ENCODE measurements around the gene MARS1. TPM values are rescaled to one million over a fixed set of nuclear protein-coding genes. Genes with fewer than 3 reads are reported as not detected.
"Not testable (repeated sequence)": the region's sequence is repeated elsewhere in the genome, so short reads cannot be mapped to it uniquely, and the experiment has no call there.

MARS1 gene
- 171 and 179 TPM in 2 replicates for total RNA-seq

DNA sequence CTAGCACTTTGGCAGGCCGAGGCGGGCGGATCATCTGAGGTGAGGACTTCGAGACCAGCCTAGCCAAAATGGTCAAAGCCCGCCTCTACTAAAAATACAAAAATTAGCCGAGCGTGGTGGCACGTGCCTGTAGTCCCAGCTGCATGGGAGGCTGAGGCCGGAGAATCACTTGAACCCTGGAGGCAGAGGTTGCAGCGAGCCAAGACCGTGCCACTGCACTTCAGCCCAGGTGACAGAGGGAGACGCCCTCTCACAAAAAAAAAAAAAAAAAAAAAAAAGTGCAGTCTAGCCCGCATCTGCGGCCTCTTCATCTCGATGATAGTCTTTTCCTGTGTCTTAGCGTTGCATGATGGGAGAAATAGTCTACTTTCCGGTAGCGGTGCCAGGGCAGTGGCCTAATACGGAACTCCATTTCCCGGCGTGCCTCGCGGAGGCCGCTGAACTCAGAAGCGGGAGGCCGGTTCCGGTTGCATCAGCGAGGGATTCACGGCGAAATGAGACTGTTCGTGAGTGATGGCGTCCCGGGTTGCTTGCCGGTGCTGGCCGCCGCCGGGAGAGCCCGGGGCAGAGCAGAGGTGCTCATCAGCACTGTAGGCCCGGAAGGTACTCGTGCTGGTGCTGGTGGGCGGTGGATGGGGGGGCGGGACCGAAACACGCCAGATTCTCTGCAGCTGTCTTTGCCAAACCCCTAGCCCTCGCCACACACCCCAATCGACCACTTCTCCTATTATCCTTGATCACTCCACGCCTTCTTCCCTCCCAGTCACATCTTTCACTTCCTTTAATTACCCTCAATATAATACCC lies at the start of gene MARS1:
Gene MARS1, plus strand, starts transcription at position 472 of the 805 bp plus-strand sequence. Its CDS starts 23 bp downstream, at position 495.
- peak; percentile 78 for DNase-seq (ENCODE audit: low read depth, low spot score)

DNA sequence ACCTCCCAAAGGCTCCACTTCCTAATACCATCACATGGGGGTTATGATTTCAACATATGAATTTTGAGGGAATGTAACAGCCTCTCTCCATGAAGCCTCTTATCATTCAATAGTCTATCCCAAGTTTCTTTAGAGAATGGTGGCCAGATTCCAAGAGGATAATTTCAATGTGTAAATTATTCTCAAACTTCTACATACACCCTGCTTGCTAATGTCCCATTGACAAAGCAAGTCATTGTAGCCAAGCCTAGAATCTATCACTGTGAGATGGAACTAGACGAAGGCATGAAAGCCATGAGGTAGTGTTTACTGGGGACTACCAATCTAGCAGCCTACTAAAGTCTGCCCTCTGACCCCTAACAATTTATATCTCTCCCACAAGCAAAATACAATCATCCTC lies 49.5 kb upstream of the MARS1 start:
- DNase-seq (ENCODE audit: low read depth, low spot score) = no peak

DNA sequence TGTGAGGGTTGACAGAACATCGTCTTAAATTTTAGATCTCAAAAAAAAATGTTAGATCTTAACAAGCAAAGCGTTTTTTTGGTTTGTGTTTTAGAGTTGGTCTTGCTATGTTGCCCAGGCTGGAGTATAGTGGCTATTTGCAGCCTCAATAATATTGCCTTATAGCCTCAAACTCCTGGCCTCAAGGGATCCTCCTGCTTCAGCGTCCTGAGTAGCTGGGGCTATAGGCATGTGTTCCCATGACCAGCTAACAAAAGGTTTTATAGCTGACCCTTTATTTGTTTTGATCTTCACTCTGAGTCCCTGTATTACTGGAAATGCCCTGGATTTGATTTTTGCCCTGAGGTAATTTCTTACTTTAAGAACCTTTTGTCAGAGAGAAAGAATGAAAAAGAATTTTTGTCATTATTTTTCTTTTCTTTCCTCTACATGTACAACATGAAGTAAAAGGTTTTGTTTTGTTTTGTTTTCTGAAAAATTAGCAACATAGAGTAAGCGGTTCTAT lies 48.1 kb upstream of the MARS1 start:
- DNase-seq (ENCODE audit: low read depth, low spot score) = no peak

DNA sequence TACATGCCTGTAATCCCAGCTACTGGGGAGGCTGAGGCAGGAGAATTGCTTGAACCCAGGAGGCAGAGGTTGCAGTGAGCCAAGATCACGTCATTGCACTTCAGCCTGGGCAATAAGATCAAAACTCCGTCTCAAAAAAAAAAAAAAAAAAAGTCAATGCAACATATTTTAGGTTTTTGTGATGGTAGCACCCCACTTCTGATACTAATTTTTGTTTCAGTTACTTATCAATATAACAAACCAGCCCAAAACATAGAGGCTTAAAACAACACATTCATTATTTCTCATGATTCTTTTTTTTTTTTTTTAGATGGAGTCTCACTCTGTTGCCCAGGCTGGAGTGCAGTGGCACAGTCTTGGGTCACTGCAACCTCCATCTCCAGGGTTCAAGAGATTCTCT lies 46.5 kb upstream of the MARS1 start:
- DNase-seq (ENCODE audit: low read depth, low spot score) = not testable (repeated sequence)

DNA sequence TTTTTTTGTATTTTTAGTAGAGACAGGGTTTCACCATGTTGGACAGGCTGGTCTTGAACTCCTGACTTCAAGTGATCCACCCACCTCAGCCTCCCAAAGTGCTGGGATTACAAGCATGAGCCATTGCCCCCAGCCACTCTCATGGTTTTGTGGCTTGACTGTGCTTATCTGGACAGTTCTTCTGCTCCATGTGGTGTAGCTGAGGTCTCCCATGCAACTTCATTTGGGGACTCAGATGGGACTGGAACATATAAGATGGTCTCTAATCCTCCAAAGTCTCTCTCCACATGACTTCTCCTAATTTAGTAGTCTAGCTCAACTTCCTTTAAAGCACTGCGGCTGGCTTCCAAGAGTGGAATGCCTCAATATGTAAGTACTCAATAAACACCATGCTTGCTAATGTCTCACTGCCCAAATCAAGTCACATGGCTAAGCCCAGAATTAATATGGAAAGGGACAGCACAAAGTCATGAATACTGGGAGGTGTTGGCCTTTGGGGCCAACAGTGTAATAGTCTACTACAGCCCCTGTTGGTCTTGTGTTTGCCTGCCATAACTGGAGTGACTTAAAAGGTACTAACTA lies 45.9 kb upstream of the MARS1 start:
- DNase-seq (ENCODE audit: low read depth, low spot score) = no peak

DNA sequence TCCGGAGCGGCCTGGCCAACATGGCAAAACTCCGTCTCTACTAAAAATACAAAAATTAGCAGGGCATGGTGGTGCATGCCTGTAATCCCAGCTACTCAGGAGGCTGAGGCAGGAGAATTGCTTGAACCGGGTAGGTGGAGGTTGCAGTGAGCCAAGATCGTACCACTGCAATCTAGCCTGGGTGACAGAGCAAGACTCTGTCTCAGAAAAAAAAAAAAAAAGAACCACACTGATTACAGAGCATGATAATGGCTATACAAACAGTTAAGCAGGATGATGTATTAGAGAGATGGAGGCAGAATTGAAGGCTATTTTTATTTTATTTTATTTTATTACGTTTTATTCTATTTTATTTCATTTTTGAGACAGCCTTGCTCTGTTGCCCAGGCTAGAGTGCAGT lies 43.5 kb upstream of the MARS1 start:
- DNase-seq (ENCODE audit: low read depth, low spot score) = not testable (repeated sequence)

DNA sequence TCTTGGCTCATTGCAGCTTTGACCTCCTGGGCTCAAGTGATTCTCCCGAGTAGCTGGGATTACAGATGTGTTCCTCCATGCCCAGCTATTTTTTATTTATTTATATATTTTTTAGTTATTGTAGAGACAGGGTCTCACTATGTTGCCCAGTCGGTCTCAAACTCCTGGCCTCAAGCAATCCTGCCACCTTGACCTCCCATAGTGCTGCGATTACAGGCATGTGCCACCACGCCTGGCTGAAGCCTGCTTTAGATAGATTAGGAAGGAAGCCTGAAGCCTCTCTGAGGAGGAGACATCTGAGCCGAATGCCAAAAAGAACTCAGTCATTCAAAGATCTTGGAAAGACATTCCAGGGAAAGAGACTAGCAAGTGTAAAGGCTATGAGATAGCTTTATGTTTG lies 43.1 kb upstream of the MARS1 start:
- DNase-seq (ENCODE audit: low read depth, low spot score) = no peak

DNA sequence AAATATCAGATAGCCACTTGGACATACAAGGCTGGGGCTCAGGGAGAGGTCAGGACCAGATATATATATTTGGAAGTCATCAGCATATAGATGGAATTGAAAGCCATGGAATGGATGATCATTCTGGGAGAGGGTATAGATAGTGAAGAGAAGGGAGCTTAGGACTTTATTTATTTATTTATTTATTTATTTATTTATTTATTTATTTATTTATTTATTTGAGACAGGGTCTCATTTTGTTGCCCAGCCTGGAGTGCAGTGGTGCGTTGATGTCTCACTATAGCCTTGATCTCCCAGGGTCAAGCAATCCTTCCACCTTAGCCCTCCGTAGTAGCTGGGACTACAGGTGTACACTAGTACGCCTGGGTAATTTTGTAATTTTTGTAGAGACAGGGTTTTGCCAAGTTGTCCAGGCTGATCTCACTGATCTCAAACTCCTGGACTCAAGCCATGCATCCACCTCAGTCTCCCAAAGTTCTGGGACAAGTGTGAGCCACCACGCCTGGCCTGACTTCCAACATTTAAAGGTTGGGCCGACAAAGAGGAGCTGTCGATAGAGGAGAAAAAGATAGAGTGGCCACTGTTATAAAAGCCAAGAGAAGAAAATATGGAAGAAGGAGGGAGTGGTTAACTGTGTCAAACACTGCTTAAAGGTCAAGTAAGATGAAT lies 41.4 kb upstream of the MARS1 start:
- no peak for DNase-seq (ENCODE audit: low read depth, low spot score)

DNA sequence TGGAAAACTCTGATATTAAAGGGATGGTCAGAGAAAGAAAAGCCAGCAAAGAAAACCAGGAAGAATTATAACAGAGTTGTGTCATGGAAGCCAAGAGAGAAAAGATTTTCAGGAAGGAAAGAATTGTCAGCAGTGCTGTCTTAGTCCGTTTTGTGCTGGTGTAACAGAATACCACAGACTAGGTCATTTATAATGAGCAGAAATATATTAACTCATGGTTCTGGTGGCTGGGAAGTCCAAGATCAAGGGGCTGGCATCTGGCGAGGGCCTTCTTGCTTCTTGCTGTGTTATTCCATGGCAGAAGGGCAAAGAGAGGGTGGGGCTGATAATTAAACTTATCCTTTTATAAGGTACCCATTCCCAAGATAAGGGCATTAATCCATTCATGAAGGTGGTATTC lies 39.2 kb upstream of the MARS1 start:
- DNase-seq (ENCODE audit: low read depth, low spot score) = no peak

DNA sequence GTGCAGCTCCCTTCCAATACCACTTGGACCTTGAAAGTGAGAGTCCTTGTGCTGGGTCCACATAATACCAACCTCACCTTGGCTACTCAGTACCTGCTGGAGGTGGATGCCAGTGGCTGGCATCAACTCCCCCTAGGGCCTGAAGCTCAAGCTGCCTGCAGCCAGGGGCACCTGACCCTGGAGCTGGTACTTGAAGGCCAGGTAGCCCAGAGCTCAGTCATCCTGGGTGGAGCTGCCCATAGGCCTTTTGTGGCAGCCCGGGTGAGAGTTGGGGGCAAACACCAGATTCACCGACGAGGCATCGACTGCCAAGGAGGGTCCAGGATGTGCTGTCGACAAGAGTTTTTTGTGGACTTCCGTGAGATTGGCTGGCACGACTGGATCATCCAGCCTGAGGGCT lies 38.5 kb upstream of the MARS1 start:
- DNase-seq (ENCODE audit: low read depth, low spot score) = no peak

DNA sequence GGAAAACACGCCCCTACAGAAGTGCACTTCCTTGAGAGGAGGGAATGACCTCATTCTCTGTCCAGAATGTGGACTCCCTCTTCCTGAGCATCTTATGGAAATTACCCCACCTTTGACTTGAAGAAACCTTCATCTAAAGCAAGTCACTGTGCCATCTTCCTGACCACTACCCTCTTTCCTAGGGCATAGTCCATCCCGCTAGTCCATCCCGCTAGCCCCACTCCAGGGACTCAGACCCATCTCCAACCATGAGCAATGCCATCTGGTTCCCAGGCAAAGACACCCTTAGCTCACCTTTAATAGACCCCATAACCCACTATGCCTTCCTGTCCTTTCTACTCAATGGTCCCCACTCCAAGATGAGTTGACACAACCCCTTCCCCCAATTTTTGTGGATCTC lies 37.8 kb upstream of the MARS1 start:
- DNase-seq (ENCODE audit: low read depth, low spot score) = no peak

DNA sequence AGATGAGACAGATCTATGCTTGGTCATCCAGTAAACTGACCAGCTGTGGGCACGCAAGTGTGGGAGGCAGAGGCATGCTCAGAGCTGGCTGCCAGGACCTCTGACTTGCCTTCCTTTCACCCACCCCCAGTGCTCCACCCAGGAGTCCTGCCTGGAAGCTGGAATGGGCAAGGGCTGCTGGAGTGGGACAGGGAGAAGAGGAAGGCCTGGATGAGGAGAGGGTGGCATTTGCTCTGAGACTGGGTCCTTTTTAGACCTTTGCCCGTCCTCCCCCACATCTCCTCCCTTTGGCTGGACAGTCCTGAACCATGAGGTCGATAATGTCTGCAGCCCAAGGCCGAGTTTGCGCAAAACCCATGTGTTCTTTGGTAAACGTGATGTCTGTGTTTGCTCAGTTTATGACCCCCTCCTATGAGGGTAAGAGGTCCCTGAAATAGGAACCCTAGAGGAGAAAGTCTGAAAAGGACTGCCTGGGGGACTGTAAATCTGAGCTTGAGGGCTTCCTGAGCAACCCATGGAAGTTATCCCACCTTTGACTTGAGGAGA lies 36.6 kb upstream of the MARS1 start:
- DNase-seq (ENCODE audit: low read depth, low spot score) = no peak

DNA sequence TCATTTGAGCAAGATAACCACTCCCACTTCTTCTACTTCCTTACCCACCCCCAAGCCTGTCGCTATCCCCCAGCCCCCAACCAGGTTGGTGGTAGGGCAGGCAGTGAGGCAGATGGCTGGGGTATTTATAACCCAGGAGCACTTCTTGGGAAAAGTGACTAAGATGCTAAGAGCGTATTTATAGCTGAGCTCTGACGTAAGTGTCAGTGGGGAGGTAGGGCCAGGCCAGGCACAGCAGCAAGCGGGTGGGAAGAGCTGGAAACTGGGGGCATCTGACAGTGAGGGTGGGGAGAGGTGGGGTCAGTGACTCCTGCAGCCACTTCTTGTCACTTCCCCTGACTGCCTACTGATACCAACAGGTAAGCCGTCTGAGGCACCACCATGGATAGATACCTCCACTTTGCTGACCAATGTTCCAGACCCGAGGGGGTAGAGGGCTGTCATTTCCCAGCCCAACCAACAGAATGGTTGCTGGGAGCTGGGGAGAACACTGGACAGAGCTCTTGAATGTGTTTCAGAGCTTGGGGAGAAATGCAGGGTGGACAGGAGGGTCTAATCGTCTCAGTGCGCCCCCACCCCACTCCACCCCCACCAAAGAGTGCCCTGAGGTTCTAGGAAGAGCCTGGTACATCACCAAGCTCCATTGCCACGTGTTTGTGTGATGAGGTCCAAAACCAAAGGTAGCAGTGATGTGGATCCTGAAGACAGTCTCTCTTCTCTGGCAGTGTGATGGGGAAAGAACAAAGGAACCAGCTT lies 35.5 kb upstream of the MARS1 start:
- DNase-seq (ENCODE audit: low read depth, low spot score) = no peak

DNA sequence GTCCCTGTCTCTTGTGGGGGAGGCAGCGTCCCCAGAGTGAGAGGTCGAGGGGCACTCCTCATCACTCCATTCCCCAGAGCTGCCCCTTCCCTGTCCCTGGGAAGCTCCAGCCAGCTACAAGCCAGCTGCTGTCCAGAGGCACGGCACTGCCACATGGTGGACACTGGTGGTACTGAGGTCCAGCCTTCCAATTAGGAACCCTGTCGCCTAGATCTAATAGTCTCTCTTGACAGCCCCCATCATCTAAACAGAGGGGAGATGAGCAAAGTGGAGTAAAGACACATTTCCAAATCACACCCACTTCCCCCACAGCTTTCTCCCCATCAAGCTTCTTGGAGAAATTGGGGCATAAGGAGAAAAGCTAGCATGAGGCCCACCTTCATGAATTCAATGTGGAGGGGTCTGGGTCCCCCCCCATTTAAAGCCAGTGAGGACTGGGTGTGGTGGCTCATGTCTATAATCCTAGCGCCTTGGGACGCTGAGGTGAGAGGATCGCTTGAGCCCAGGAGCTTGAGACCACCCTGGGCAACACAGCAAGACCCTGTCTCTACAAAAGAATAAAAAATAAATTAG lies 34.8 kb upstream of the MARS1 start:
- no peak for DNase-seq (ENCODE audit: low read depth, low spot score)

DNA sequence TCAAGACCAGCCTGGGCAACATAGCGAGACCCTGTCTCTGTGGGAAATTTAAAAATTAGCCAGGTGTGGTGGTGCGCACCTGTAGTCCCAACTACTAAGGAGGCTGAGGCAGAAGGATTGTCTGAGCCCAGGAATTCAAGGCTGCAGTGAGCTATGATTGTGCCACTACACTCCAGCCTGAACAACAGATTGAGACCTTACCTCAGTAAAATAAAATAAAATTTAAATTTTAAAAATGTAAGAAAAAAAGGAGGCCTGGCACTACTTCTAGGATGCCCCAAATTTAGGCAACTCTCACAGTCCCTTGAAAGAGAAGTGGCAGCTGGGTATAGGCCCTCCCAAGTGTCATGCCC lies 33.7 kb upstream of the MARS1 start:
- DNase-seq (ENCODE audit: low read depth, low spot score) = no peak

DNA sequence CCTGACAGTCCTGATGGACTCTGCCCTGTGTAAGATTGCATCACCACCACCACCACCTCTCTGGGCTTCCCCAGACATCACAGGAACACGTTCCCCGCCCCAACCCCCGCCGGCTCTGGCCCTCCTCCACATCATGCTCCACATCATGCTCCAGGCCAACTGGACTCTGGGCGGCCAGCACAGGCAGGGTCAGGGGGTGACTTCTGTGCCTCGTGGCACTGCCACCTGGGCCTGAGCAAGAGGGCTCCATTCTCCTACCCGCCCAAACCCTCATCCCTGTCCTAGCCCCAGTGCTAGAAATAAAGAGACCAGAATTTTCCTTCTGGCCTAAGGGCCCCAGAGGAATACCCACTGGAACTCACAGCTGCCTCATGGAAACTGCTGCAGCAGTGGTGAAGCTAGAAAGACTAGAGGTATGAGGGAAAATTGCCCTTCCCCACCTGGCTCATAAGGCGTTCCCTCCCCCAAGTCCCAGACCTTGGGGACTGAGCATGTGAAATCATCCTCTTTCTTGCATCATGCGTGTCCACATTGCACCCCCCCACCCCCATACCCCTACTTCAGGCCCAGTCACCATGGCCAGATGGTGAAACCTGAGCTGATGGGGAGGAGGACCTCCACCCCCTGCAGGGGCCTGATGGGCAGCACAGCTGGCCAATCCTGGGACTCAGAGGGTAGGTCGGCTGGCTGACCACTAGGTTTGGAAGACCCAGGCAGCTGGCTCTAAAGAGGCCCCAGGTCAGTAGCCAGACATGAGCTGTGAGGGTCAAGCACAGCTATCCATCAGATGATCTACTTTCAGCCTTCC lies 33.1 kb upstream of the MARS1 start, which contains the start of gene INHBE:
Gene INHBE, plus strand, starts transcription at position 742 of the 808 bp plus-strand sequence. CDS start 230 bp downstream, outside the sequence.
- DNase-seq (ENCODE audit: low read depth, low spot score) = no peak

DNA sequence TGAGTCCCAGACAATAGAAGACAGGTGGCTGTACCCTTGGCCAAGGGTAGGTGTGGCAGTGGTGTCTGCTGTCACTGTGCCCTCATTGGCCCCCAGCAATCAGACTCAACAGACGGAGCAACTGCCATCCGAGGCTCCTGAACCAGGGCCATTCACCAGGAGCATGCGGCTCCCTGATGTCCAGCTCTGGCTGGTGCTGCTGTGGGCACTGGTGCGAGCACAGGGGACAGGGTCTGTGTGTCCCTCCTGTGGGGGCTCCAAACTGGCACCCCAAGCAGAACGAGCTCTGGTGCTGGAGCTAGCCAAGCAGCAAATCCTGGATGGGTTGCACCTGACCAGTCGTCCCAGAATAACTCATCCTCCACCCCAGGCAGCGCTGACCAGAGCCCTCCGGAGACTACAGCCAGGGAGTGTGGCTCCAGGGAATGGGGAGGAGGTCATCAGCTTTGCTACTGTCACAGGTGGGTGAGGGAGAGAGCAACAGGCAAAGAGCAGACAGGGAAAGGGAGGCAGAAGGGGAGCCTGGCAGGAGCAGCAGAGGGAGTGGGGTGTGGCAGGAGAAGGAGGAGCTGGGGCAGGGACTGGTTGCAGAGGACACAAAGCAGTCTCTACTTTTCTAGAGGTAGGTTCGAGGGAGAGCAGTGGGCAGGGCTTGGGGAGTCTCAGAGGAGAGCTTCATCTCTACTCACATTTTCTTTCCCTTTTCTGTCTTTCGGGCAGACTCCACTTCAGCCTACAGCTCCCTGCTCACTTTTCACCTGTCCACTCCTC lies 32.3 kb upstream of the MARS1 start:
- DNase-seq (ENCODE audit: low read depth, low spot score) = no peak

DNA sequence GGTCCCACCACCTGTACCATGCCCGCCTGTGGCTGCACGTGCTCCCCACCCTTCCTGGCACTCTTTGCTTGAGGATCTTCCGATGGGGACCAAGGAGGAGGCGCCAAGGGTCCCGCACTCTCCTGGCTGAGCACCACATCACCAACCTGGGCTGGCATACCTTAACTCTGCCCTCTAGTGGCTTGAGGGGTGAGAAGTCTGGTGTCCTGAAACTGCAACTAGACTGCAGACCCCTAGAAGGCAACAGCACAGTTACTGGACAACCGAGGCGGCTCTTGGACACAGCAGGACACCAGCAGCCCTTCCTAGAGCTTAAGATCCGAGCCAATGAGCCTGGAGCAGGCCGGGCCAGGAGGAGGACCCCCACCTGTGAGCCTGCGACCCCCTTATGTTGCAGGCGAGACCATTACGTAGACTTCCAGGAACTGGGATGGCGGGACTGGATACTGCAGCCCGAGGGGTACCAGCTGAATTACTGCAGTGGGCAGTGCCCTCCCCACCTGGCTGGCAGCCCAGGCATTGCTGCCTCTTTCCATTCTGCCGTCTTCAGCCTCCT lies 31.6 kb upstream of the MARS1 start:
- DNase-seq (ENCODE audit: low read depth, low spot score) = no peak
